HL-60 (cell line): ENCODE results near the gene ST7.

ENCODE experiments used
- DNase-seq, 2 experiments: peaks; one replicate each; pipeline ENCODE4 v3.0.0-alpha.2; 2010 to 2020; ENCODE audit warnings: low read depth in 1 of 2, low spot score in 1 of 2
- H3K27ac ChIP-seq: fragments of 250-450 bp; sonication (Bioruptor Pico); replicated peaks from 2 replicates; pipeline ENCODE4 v1.5.1; 2020; ENCODE audit warnings: mild to moderate bottlenecking, moderate library complexity
- H3K27me3 ChIP-seq: fragments of 250-450 bp; sonication (Bioruptor Pico); 2 replicates; pipeline ENCODE4 v1.5.1; 2021; ENCODE audit warnings: mild to moderate bottlenecking, moderate library complexity; ENCODE audit not compliant: insufficient read depth, poor library complexity, severe bottlenecking
- H3K4me3 ChIP-seq: replicated peaks from 2 replicates; pipeline ENCODE4 v1.5.1; 2011; ENCODE audit warnings: mild to moderate bottlenecking, control low read depth, low read length; ENCODE audit not compliant: insufficient read depth
- CTCF ChIP-seq: IDR thresholded peaks from one replicate; pipeline ENCODE4 v1.5.1; 2011; ENCODE audit warnings: low read length, control low read depth, inconsistent platforms; ENCODE audit not compliant: insufficient read depth
- GABPA ChIP-seq: IDR thresholded peaks from 2 replicates; pipeline ENCODE4 v1.6.1; 2012; ENCODE audit warnings: low read depth
- POLR2AphosphoS5 ChIP-seq: IDR thresholded peaks from 2 replicates; pipeline ENCODE4 v1.6.1; 2012; ENCODE audit warnings: low read depth
- REST ChIP-seq: IDR thresholded peaks from 2 replicates; pipeline ENCODE4 v1.6.1; 2012; ENCODE audit warnings: low read depth; ENCODE audit not compliant: insufficient replicate concordance
- SPI1 ChIP-seq: IDR thresholded peaks from 2 replicates; pipeline ENCODE4 v1.6.1; 2012; ENCODE audit warnings: low read depth, mild to moderate bottlenecking, borderline replicate concordance

ST7 gene

GRCh38 chr7:117200132-117200531 lies 246.8 kb downstream of the ST7 start:
- TF ChIP-seq CTCF: no peak
- TF ChIP-seq POLR2AphosphoS5: no peak
- TF ChIP-seq GABPA: no peak
- no peak for DNase-seq
- Histone ChIP-seq H3K27me3 (no peaks in the 10 kb centered on the region), H3K4me3 (no peak overlapping the region), H3K27ac (no peak overlapping the region)

GRCh38 chr7:117200786-117201458 lies 247.6 kb downstream of the ST7 start:
- TF ChIP-seq REST: no peak
- TF ChIP-seq GABPA: no peak
- TF ChIP-seq POLR2AphosphoS5: no peak
- TF ChIP-seq SPI1: no peak
- no peak for TF ChIP-seq CTCF
- Histone ChIP-seq H3K27me3 (no peaks in the 10 kb centered on the region), H3K4me3 (no peak overlapping the region), H3K27ac (no peak overlapping the region)
- DNase-seq: no peak

GRCh38 chr7:117202511-117202910 lies 249.2 kb downstream of the ST7 start:
- no peak for TF ChIP-seq REST
- TF ChIP-seq POLR2AphosphoS5: no peak
- TF ChIP-seq SPI1: no peak
- TF ChIP-seq CTCF: no peak
- no peak for TF ChIP-seq GABPA
- H3K27ac ChIP-seq: no peak overlapping the region
- DNase-seq: no peak
- no peak overlapping the region for H3K4me3 ChIP-seq
- no peaks in the 10 kb centered on the region for H3K27me3 ChIP-seq

GRCh38 chr7:117203205-117203604 lies 249.9 kb downstream of the ST7 start:
- DNase-seq: no peak
- no peaks in the 10 kb centered on the region for H3K27me3 ChIP-seq
- H3K4me3 ChIP-seq: no peak overlapping the region
- no peak for TF ChIP-seq GABPA
- no peak for TF ChIP-seq POLR2AphosphoS5
- TF ChIP-seq REST: no peak
- no peak for TF ChIP-seq CTCF
- no peak for TF ChIP-seq SPI1
- H3K27ac ChIP-seq: no peak overlapping the region
